HUES64 (cell line): ENCODE results near the gene HOPX.
"Not testable (repeated sequence)": the region's sequence is repeated elsewhere in the genome, so short reads cannot be mapped to it uniquely, and the experiment has no call there.

ENCODE experiments used
- H3K27ac ChIP-seq: 2 replicates; pipeline ENCODE4 v1.7.0; 2013; ENCODE audit warnings: low read depth, low read length, inconsistent platforms
- H3K27me3 ChIP-seq: 2 replicates; pipeline ENCODE4 v1.6.1; 2013; ENCODE audit warnings: mild to moderate bottlenecking, low read length; ENCODE audit not compliant: insufficient read depth
- H3K36me3 ChIP-seq: 2 replicates; pipeline ENCODE4 v1.6.1; 2013; ENCODE audit warnings: mild to moderate bottlenecking, low read length; ENCODE audit not compliant: insufficient read depth
- H3K4me1 ChIP-seq: 2 replicates; pipeline ENCODE4 v1.6.1; 2013; ENCODE audit warnings: mild to moderate bottlenecking, low read length, moderate library complexity; ENCODE audit not compliant: insufficient read depth
- H3K4me3 ChIP-seq: 2 replicates; pipeline ENCODE4 v1.5.1; 2013; ENCODE audit warnings: mild to moderate bottlenecking, low read length, moderate library complexity
- H3K9ac ChIP-seq: 2 replicates; pipeline ENCODE4 v1.6.1; 2013; ENCODE audit warnings: mild to moderate bottlenecking, low read depth, low read length
- H3K9me3 ChIP-seq: 2 replicates; pipeline ENCODE4 v1.6.1; 2013; ENCODE audit warnings: low read depth, low read length; ENCODE audit not compliant: insufficient read depth
- WGBS: fragments of 150-250, 120-280 bp; methylation state at CpG from one replicate; pipeline ENCODE4 v1.1.7; 2013; ENCODE audit warnings: missing lambda C conversion rate; 5-methylcytosine and 5-hydroxymethylcytosine counted together

Gene HOPX

GRCh38 chr4:56703378-56703777 lies 22.3 kb upstream of the HOPX start:
- Histone ChIP-seq H3K27me3 (no peaks in the 10 kb centered on the region), H3K4me3 (no peak overlapping the region)
- 90% methylated on average over 5 of the region's 5 CpGs for WGBS

GRCh38 chr4:56701644-56702043 lies 20.5 kb upstream of the HOPX start:
- H3K27ac ChIP-seq: no peak overlapping the region
- WGBS: 23% methylated on average over 1 of the region's 2 CpGs

More at GRCh38 chr4:56703378-56703777, 22.3 kb upstream of the HOPX start:
- Histone ChIP-seq H3K36me3 (no peaks in the 10 kb centered on the region), H3K9ac (no peak overlapping the region), H3K27ac (no peak overlapping the region), H3K4me1 (peaks cover 10% of the 10 kb centered on the region), H3K9me3 (0 out of 2 replicates have a peak, but pooled peaks cover 3% of the 10 kb centered on the region)

GRCh38 chr4:56701161-56701480 lies 20.0 kb upstream of the HOPX start:
- Histone ChIP-seq H3K27ac (no peak overlapping the region), H3K27me3 (no peaks in the 10 kb centered on the region), H3K36me3 (no peaks in the 10 kb centered on the region), H3K4me1 (peaks cover 10% of the 10 kb centered on the region), H3K9me3 (0 out of 2 replicates have a peak, but pooled peaks cover 3% of the 10 kb centered on the region), H3K4me3 (no peak overlapping the region), H3K9ac (no peak overlapping the region)
- 86% methylated on average over 4 of the region's 4 CpGs for WGBS

More at GRCh38 chr4:56701644-56702043, 20.5 kb upstream of the HOPX start:
- Histone ChIP-seq H3K4me1 (peaks cover 10% of the 10 kb centered on the region), H3K9ac (no peak overlapping the region), H3K27me3 (no peaks in the 10 kb centered on the region), H3K9me3 (0 out of 2 replicates have a peak, but pooled peaks cover 3% of the 10 kb centered on the region), H3K36me3 (no peaks in the 10 kb centered on the region), H3K4me3 (no peak overlapping the region)

GRCh38 chr4:56699537-56700105 lies 18.5 kb upstream of the HOPX start:
- Histone ChIP-seq H3K4me1 (peaks cover 10% of the 10 kb centered on the region), H3K9me3 (no peaks in the 10 kb centered on the region), H3K27ac (no peak overlapping the region), H3K27me3 (no peaks in the 10 kb centered on the region), H3K36me3 (no peaks in the 10 kb centered on the region), H3K4me3 (no peak overlapping the region), H3K9ac (no peak overlapping the region)
- 96% methylated on average over 2 of the region's 2 CpGs for WGBS

GRCh38 chr4:56698329-56698728 lies 17.2 kb upstream of the HOPX start:
- no peak overlapping the region for H3K9ac ChIP-seq
- no peaks in the 10 kb centered on the region for H3K36me3 ChIP-seq
- H3K27me3 ChIP-seq: no peaks in the 10 kb centered on the region
- H3K9me3 ChIP-seq: no peaks in the 10 kb centered on the region
- H3K4me3 ChIP-seq: no peak overlapping the region
- WGBS: 68% methylated on average over 4 of the region's 4 CpGs
- H3K4me1 ChIP-seq: peaks cover 10% of the 10 kb centered on the region
- no peak overlapping the region for H3K27ac ChIP-seq

- WGBS: 95% methylated on average over 5 of the region's 5 CpGs
- H3K4me3 ChIP-seq: no peak overlapping the region
- H3K9me3 ChIP-seq: no peaks in the 10 kb centered on the region
- H3K27me3 ChIP-seq: no peaks in the 10 kb centered on the region
- no peak overlapping the region for H3K27ac ChIP-seq
- H3K4me1 ChIP-seq: 0 out of 2 replicates have a peak, but pooled peaks cover 2% of the 10 kb centered on the region
- no peak overlapping the region for H3K9ac ChIP-seq
- H3K36me3 ChIP-seq: no peaks in the 10 kb centered on the region
Observed at GRCh38 chr4:56696056-56696455, 15.0 kb upstream of the HOPX start.

- H3K27me3 ChIP-seq, H3K36me3 ChIP-seq, H3K4me1 ChIP-seq, H3K27ac ChIP-seq, H3K9me3 ChIP-seq, H3K9ac ChIP-seq, H3K4me3 ChIP-seq: not testable (repeated sequence)
- whole genome bisulfite sequencing: 87% methylated on average over 35 of the region's 35 CpGs
Observed at GRCh38 chr4:56693476-56693875, 12.4 kb upstream of the HOPX start.

GRCh38 chr4:56692576-56692975 lies 11.5 kb upstream of the HOPX start:
- no peaks in the 10 kb centered on the region for H3K27me3 ChIP-seq
- no peaks in the 10 kb centered on the region for H3K9me3 ChIP-seq
- H3K4me1 ChIP-seq: peaks cover 9% of the 10 kb centered on the region; the same call in 1 of the 2 replicates
- H3K4me3 ChIP-seq: no peak overlapping the region
- H3K36me3 ChIP-seq: no peaks in the 10 kb centered on the region
- no peak overlapping the region for H3K27ac ChIP-seq
- 81% methylated on average over 3 of the region's 4 CpGs for WGBS
- H3K9ac ChIP-seq: no peak overlapping the region

- Histone ChIP-seq H3K4me3 (no peak overlapping the region), H3K36me3 (no peaks in the 10 kb centered on the region), H3K4me1 (peaks cover 9% of the 10 kb centered on the region; the same call in 1 of the 2 replicates), H3K9ac (no peak overlapping the region), H3K27me3 (no peaks in the 10 kb centered on the region), H3K9me3 (no peaks in the 10 kb centered on the region), H3K27ac (no peak overlapping the region)
- 64% methylated on average over 3 of the region's 3 CpGs for WGBS
Observed at GRCh38 chr4:56691425-56691824, 10.3 kb upstream of the HOPX start.

GRCh38 chr4:56690393-56690792 lies 9.3 kb upstream of the HOPX start:
- 79% methylated on average over 1 of the region's 1 CpG for WGBS
- Histone ChIP-seq H3K4me1 (peaks cover 9% of the 10 kb centered on the region; the same call in 1 of the 2 replicates), H3K27ac (no peak overlapping the region), H3K9me3 (no peaks in the 10 kb centered on the region), H3K36me3 (no peaks in the 10 kb centered on the region), H3K27me3 (no peaks in the 10 kb centered on the region), H3K9ac (no peak overlapping the region), H3K4me3 (no peak overlapping the region)

- Histone ChIP-seq H3K4me1 (peaks cover 9% of the 10 kb centered on the region; the same call in 1 of the 2 replicates), H3K9me3 (no peaks in the 10 kb centered on the region), H3K27me3 (no peaks in the 10 kb centered on the region), H3K4me3 (no peak overlapping the region), H3K27ac (no peak overlapping the region), H3K9ac (no peak overlapping the region), H3K36me3 (no peaks in the 10 kb centered on the region)
- WGBS: 61% methylated on average over 2 of the region's 2 CpGs
Observed at GRCh38 chr4:56689201-56689969, 8.3 kb upstream of the HOPX start.
